C4-2B (cell line): Measurements from ENCODE around the gene HIPK3.

Experiments
- H3K27ac ChIP-seq: fragments of 450-650 bp; 2 replicates; pipeline ENCODE4 v1.5.1; 2017
- CTCF ChIP-seq: fragments of 450-650 bp; conservative IDR thresholded peaks from 2 replicates; pipeline ENCODE4 v1.5.1; 2017; ENCODE audit warnings: mild to moderate bottlenecking
- ZFX ChIP-seq: fragments of 450-650 bp; IDR thresholded peaks from 2 replicates; pipeline ENCODE4 v1.6.1; 2017

The HIPK3 gene

GRCh38 chr11:33389635-33390034, 132.5 kb downstream of the HIPK3 start:
- TF ChIP-seq ZFX: no peak
- TF ChIP-seq CTCF: no peak
- no peak overlapping the region for H3K27ac ChIP-seq

- TF ChIP-seq ZFX: no peak
- TF ChIP-seq CTCF: no peak
Measured at GRCh38 chr11:33390944-33391892, 134.0 kb downstream of the HIPK3 start.

GRCh38 chr11:33391893-33392251, 134.7 kb downstream of the HIPK3 start:
- H3K27ac ChIP-seq: no peak overlapping the region
- TF ChIP-seq ZFX (no peak), CTCF (no peak)

More at GRCh38 chr11:33390944-33391892, 134.0 kb downstream of the HIPK3 start:
- H3K27ac ChIP-seq: no peak overlapping the region

GRCh38 chr11:33394431-33395109, 137.4 kb downstream of the HIPK3 start:
- H3K27ac ChIP-seq: no peak overlapping the region
- TF ChIP-seq CTCF (no peak), ZFX (no peak)

GRCh38 chr11:33396361-33396760, 139.2 kb downstream of the HIPK3 start:
- no peak overlapping the region for H3K27ac ChIP-seq
- no peak for TF ChIP-seq ZFX
- TF ChIP-seq CTCF: no peak

- TF ChIP-seq CTCF (no peak), ZFX (no peak)
- no peak overlapping the region for H3K27ac ChIP-seq
Measured at GRCh38 chr11:33399421-33399820, 142.2 kb downstream of the HIPK3 start.

GRCh38 chr11:33402066-33402465, 144.9 kb downstream of the HIPK3 start:
- no peak overlapping the region for H3K27ac ChIP-seq
- no peak for TF ChIP-seq CTCF
- no peak for TF ChIP-seq ZFX
